Mesenchymal stem cell (in vitro differentiated cells and primary cell): ENCODE results near the gene GSK3B.

Experiments
- DNase-seq: peaks from one replicate; pipeline ENCODE4 v3.0.0-alpha.2; 2013
- H2AFZ ChIP-seq: one replicate; pipeline ENCODE4 v1.6.1; 2013; ENCODE audit warnings: low read depth, mild to moderate bottlenecking, control low read depth, inconsistent platforms, low read length, moderate library complexity
- H2AK5ac ChIP-seq: 2 replicates; pipeline ENCODE4 v1.6.1; 2013; ENCODE audit warnings: low read length, moderate library complexity, mild to moderate bottlenecking, inconsistent platforms; ENCODE audit not compliant: severe bottlenecking
- H2BK120ac ChIP-seq: one replicate; pipeline ENCODE4 v1.6.1; 2013; ENCODE audit warnings: low read depth, mild to moderate bottlenecking, inconsistent platforms, low read length, moderate library complexity
- H2BK12ac ChIP-seq, 2 experiments: one replicate each; pipeline ENCODE4 v1.6.1; 2013; ENCODE audit warnings: inconsistent platforms in 2 of 2, low read length in 2 of 2, mild to moderate bottlenecking in 2 of 2, moderate library complexity in 2 of 2, control low read depth in 1 of 2
- H2BK15ac ChIP-seq: one replicate; pipeline ENCODE4 v1.6.1; 2013; ENCODE audit warnings: mild to moderate bottlenecking, low read depth, inconsistent platforms; ENCODE audit not compliant: poor library complexity, severe bottlenecking
- H2BK5ac ChIP-seq: 2 replicates; pipeline ENCODE4 v1.6.1; 2013; ENCODE audit warnings: low read depth, mild to moderate bottlenecking, low read length, control low read depth, inconsistent platforms; ENCODE audit not compliant: poor library complexity, severe bottlenecking
- H3K14ac ChIP-seq, 2 experiments: one replicate each; pipeline ENCODE4 v1.6.1; 2013; ENCODE audit warnings: inconsistent platforms in 2 of 2, low read length in 2 of 2, control low read depth in 1 of 2, mild to moderate bottlenecking in 1 of 2, moderate library complexity in 1 of 2
- H3K18ac ChIP-seq, 2 experiments: one replicate each; pipeline ENCODE4 v1.6.1; 2013; ENCODE audit warnings: inconsistent platforms in 2 of 2, low read length in 2 of 2, control low read depth in 1 of 2, low read depth in 1 of 2, mild to moderate bottlenecking in 1 of 2
- H3K23ac ChIP-seq, 2 experiments: one replicate each; pipeline ENCODE4 v1.6.1; 2013; ENCODE audit warnings: inconsistent platforms in 2 of 2, low read length in 2 of 2, mild to moderate bottlenecking in 2 of 2, moderate library complexity in 2 of 2, control low read depth in 1 of 2
- H3K27ac ChIP-seq: 2 replicates; pipeline ENCODE4 v1.5.1; 2013; ENCODE audit warnings: mild to moderate bottlenecking, moderate library complexity, low read length, control low read depth, inconsistent platforms; ENCODE audit not compliant: poor library complexity, severe bottlenecking
- H3K27me3 ChIP-seq, 2 experiments: 2 replicates each; pipeline versions ENCODE4 v1.6.1 to v1.7.0; 2013; ENCODE audit warnings: low read length in 2 of 2, mild to moderate bottlenecking in 2 of 2, moderate library complexity in 2 of 2, control low read depth in 1 of 2, inconsistent platforms in 1 of 2; ENCODE audit not compliant: control insufficient read depth in 1 of 2, insufficient read depth in 1 of 2
- H3K36me3 ChIP-seq, 2 experiments: 2 replicates each; pipeline versions ENCODE4 v1.6.1 to v1.7.0; 2013; ENCODE audit warnings: low read length in 2 of 2, control low read depth in 1 of 2, inconsistent platforms in 1 of 2, low read depth in 1 of 2, mild to moderate bottlenecking in 1 of 2; ENCODE audit not compliant: insufficient read depth in 2 of 2, control insufficient read depth in 1 of 2
- H3K4ac ChIP-seq, 2 experiments: one replicate each; pipeline ENCODE4 v1.6.1; 2013; ENCODE audit warnings: inconsistent platforms in 2 of 2, low read length in 2 of 2, mild to moderate bottlenecking in 2 of 2, moderate library complexity in 2 of 2, control low read depth in 1 of 2, low read depth in 1 of 2
- H3K4me1 ChIP-seq: 2 replicates; pipeline ENCODE4 v1.6.1; 2013; ENCODE audit warnings: low read depth, low read length, control low read depth; ENCODE audit not compliant: control insufficient read depth, insufficient read depth
- H3K4me2 ChIP-seq: 2 replicates; pipeline ENCODE4 v1.6.1; 2013; ENCODE audit warnings: low read length, mild to moderate bottlenecking, inconsistent platforms; ENCODE audit not compliant: poor library complexity, severe bottlenecking
- H3K4me3 ChIP-seq, 2 experiments: 2 replicates each; pipeline versions ENCODE4 v1.5.1 to v1.7.0; 2013; ENCODE audit warnings: low read length in 2 of 2, mild to moderate bottlenecking in 2 of 2, control low read depth in 1 of 2, low read depth in 1 of 2; ENCODE audit not compliant: insufficient read depth in 1 of 2
- H3K79me1 ChIP-seq: replicated peaks from 2 replicates; pipeline ENCODE4 v1.6.1; 2013; ENCODE audit warnings: mild to moderate bottlenecking, control low read depth, low read length, inconsistent platforms; ENCODE audit not compliant: poor library complexity, severe bottlenecking
- H3K9ac ChIP-seq: 2 replicates; pipeline ENCODE4 v1.7.0; 2013; ENCODE audit warnings: mild to moderate bottlenecking, low read length, moderate library complexity
- H3K9me3 ChIP-seq: 2 replicates; pipeline ENCODE4 v1.7.0; 2013; ENCODE audit warnings: mild to moderate bottlenecking, low read length; ENCODE audit not compliant: control insufficient read depth
- H4K8ac ChIP-seq: one replicate; pipeline ENCODE4 v1.6.1; 2013; ENCODE audit warnings: inconsistent platforms, mild to moderate bottlenecking, low read length, moderate library complexity
- H4K91ac ChIP-seq: one replicate; pipeline ENCODE4 v1.6.1; 2013; ENCODE audit warnings: mild to moderate bottlenecking, low read length, inconsistent platforms
- WGBS: methylation state at CpG from one replicate; pipeline ENCODE4 v1.1.7; 2013; ENCODE audit warnings: mixed read lengths; 5-methylcytosine and 5-hydroxymethylcytosine counted together

Gene GSK3B

GRCh38 chr3:119872773-119873172, 221.5 kb downstream of the GSK3B start:
- H4K8ac ChIP-seq = no peak overlapping the region

GRCh38 chr3:119871571-119871970, 222.7 kb downstream of the GSK3B start:
- no peak for DNase-seq
- H2AFZ ChIP-seq = no peak overlapping the region
- H3K9ac ChIP-seq = no peak overlapping the region
- no peak overlapping the region for H4K8ac ChIP-seq
- no peak overlapping the region for H3K18ac ChIP-seq
- H2BK15ac ChIP-seq = no peak overlapping the region
- no peak overlapping the region for H4K91ac ChIP-seq
- no peak overlapping the region for H2BK12ac ChIP-seq
- no peaks in the 10 kb centered on the region for H3K4me1 ChIP-seq
- no peak overlapping the region for H3K14ac ChIP-seq
- no peak overlapping the region for H3K23ac ChIP-seq
- peaks cover 0 to 59% of the 10 kb centered on the region in 2 experiments for H3K36me3 ChIP-seq
- WGBS = 100% methylated on average over 1 of the region's 1 CpG
- H3K4me2 ChIP-seq = no peak overlapping the region
- no peak overlapping the region for H2BK5ac ChIP-seq
- no peak overlapping the region for H2AK5ac ChIP-seq
- H3K9me3 ChIP-seq = no peaks in the 10 kb centered on the region
- H3K4me3 ChIP-seq = no peak overlapping the region
- H3K4ac ChIP-seq = no peak overlapping the region
- peaks cover 7% of the 10 kb centered on the region for H3K79me1 ChIP-seq
- no peaks in the 10 kb centered on the region for H3K27me3 ChIP-seq
- no peak overlapping the region for H3K27ac ChIP-seq
- H2BK120ac ChIP-seq = no peak overlapping the region

More at GRCh38 chr3:119872773-119873172, 221.5 kb downstream of the GSK3B start:
- Histone ChIP-seq H3K14ac (no peak overlapping the region), H4K91ac (no peak overlapping the region), H2BK15ac (no peak overlapping the region), H2AFZ (no peak overlapping the region), H3K23ac (no peak overlapping the region), H3K4me2 (no peak overlapping the region), H2AK5ac (no peak overlapping the region), H3K27ac (no peak overlapping the region), H2BK120ac (no peak overlapping the region), H3K4me3 (no peak overlapping the region), H3K36me3 (peaks cover 0 to 63% of the 10 kb centered on the region in 2 experiments), H3K4ac (no peak overlapping the region), H3K9me3 (no peaks in the 10 kb centered on the region), H3K27me3 (no peaks in the 10 kb centered on the region), H2BK5ac (no peak overlapping the region), H3K79me1 (peaks cover 2% of the 10 kb centered on the region), H3K4me1 (no peaks in the 10 kb centered on the region), H3K18ac (no peak overlapping the region), H3K9ac (no peak overlapping the region), H2BK12ac (no peak overlapping the region)
- WGBS = 96% methylated on average over 2 of the region's 2 CpGs
- DNase-seq = no peak

- H3K4me3 ChIP-seq = no peak overlapping the region
- no peak overlapping the region for H3K18ac ChIP-seq
- no peak overlapping the region for H2BK5ac ChIP-seq
- no peak overlapping the region for H2BK15ac ChIP-seq
- H4K91ac ChIP-seq = no peak overlapping the region
- no peak overlapping the region for H2AFZ ChIP-seq
- no peaks in the 10 kb centered on the region for H3K9me3 ChIP-seq
- no peak for DNase-seq
- H2BK120ac ChIP-seq = no peak overlapping the region
- no peak overlapping the region for H2AK5ac ChIP-seq
- no peaks in the 10 kb centered on the region for H3K4me1 ChIP-seq
- peaks cover 0 to 58% of the 10 kb centered on the region in 2 experiments for H3K36me3 ChIP-seq
- no peak overlapping the region for H3K9ac ChIP-seq
- no peak overlapping the region for H4K8ac ChIP-seq
- H3K23ac ChIP-seq = no peak overlapping the region
- no peak overlapping the region for H3K27ac ChIP-seq
- H3K4ac ChIP-seq = no peak overlapping the region
- H3K27me3 ChIP-seq = no peaks in the 10 kb centered on the region
- no peak overlapping the region for H3K14ac ChIP-seq
- peaks cover 7% of the 10 kb centered on the region for H3K79me1 ChIP-seq
- H3K4me2 ChIP-seq = no peak overlapping the region
- H2BK12ac ChIP-seq = no peak overlapping the region
Observed at GRCh38 chr3:119870512-119870911, 223.7 kb downstream of the GSK3B start.

GRCh38 chr3:119864476-119864875, 229.8 kb downstream of the GSK3B start:
- Histone ChIP-seq H4K8ac (no peak overlapping the region), H3K9me3 (no peaks in the 10 kb centered on the region), H3K27me3 (no peaks in the 10 kb centered on the region), H3K36me3 (peaks cover 5 to 61% of the 10 kb centered on the region in 2 experiments), H3K4me2 (no peak overlapping the region), H4K91ac (no peak overlapping the region), H2BK15ac (no peak overlapping the region), H2BK120ac (no peak overlapping the region), H3K79me1 (peaks cover 7% of the 10 kb centered on the region), H3K4me3 (no peak overlapping the region), H2AK5ac (no peak overlapping the region), H3K4ac (no peak overlapping the region), H2BK12ac (no peak overlapping the region), H3K23ac (no peak overlapping the region), H3K4me1 (no peaks in the 10 kb centered on the region), H3K14ac (no peak overlapping the region), H3K9ac (no peak overlapping the region), H2BK5ac (no peak overlapping the region), H3K27ac (no peak overlapping the region), H3K18ac (no peak overlapping the region), H2AFZ (no peak overlapping the region)
- no peak for DNase-seq
- 98% methylated on average over 7 of the region's 7 CpGs for WGBS
